Activated B cell treated with CpG ODN at 0.5 μM for 24 hours (primary cell): Measurements from ENCODE around the gene RIC3. TPM values are rescaled to one million over a fixed set of nuclear protein-coding genes. Genes with fewer than 3 reads are reported as not detected.

Experiments used
- ATAC-seq: fragments of 200-7000 bp; cut with Tn5 transposase; one replicate; pipeline ENCODE4 v1.10.0; 2021; ENCODE audit warnings: low read depth, mild to moderate bottlenecking, moderate library complexity
- CTCF ChIA-PET: fragments of 350-600 bp; sonication (Branson Sonifier 250); formaldehyde crosslinking; loops from one replicate; lab custom pipeline; 2021; ENCODE audit warnings: antibody characterized with exemption; lab: Charles Lee
- POLR2A ChIA-PET: fragments of 350-600 bp; sonication (Branson Sonifier 250); formaldehyde crosslinking; loops from one replicate; lab custom pipeline; 2021; ENCODE audit warnings: antibody characterized with exemption; lab: Charles Lee
- DNase-seq: peaks from one replicate; pipeline ENCODE4 v3.0.0; 2022
- H3K27ac Mint-ChIP-seq: one replicate; pipeline ENCODE4 v1.8.0; 2020; ENCODE audit warnings: mixed read lengths
- H3K27me3 Mint-ChIP-seq: one replicate; pipeline ENCODE4 v1.8.0; 2021; ENCODE audit warnings: mixed read lengths
- H3K36me3 Mint-ChIP-seq: one replicate; pipeline ENCODE4 v1.8.0; 2021; ENCODE audit warnings: low read depth, mixed read lengths
- H3K4me1 Mint-ChIP-seq: one replicate; pipeline ENCODE4 v1.8.0; 2021; ENCODE audit warnings: mixed read lengths
- H3K4me3 Mint-ChIP-seq: one replicate; pipeline ENCODE4 v1.8.0; 2020; ENCODE audit warnings: mild to moderate bottlenecking, mixed read lengths
- H3K9me3 Mint-ChIP-seq: one replicate; pipeline ENCODE4 v1.8.0; 2020; ENCODE audit warnings: mixed read lengths
- intact Hi-C: fragments of 100-400 bp; cut with micrococcal nuclease; formaldehyde crosslinking; loops from one replicate; pipeline ENCODE4 v1.15.1; 2024
- total RNA-seq: library from RNA; stranded (reverse); gene quantifications from 2 replicates; pipeline ENCODE4 v1.2.3, GENCODE V29; 2022
- TF ChIP-seq, protein P1 (sequence below): fragments of 200-600 bp; IDR thresholded peaks from one replicate; pipeline ENCODE4 v1.8.0; 2022; ENCODE audit warnings: antibody characterized with exemption, mild to moderate bottlenecking

The RIC3 gene
- total RNA-seq, 1 donor from 2014 or later = 52.8 TPM

- intact Hi-C loops = no loop called here
- peaks cover 21% of the 10 kb centered on the region for H3K27me3 Mint-ChIP-seq
- no peak overlapping the region for H3K27ac Mint-ChIP-seq
- DNase-seq (no peak), ATAC-seq (no peak)
- POLR2A ChIA-PET = no interaction called here
- CTCF ChIA-PET = interaction anchor here (0.7 kb wide), 1 partner anchor 13 kb away, joined by 3 read pairs; no protein-coding TSS in a partner anchor
- H3K36me3 Mint-ChIP-seq = no peaks in the 10 kb centered on the region
- no peak overlapping the region for H3K4me3 Mint-ChIP-seq
- TF ChIP-seq, protein P1, sequence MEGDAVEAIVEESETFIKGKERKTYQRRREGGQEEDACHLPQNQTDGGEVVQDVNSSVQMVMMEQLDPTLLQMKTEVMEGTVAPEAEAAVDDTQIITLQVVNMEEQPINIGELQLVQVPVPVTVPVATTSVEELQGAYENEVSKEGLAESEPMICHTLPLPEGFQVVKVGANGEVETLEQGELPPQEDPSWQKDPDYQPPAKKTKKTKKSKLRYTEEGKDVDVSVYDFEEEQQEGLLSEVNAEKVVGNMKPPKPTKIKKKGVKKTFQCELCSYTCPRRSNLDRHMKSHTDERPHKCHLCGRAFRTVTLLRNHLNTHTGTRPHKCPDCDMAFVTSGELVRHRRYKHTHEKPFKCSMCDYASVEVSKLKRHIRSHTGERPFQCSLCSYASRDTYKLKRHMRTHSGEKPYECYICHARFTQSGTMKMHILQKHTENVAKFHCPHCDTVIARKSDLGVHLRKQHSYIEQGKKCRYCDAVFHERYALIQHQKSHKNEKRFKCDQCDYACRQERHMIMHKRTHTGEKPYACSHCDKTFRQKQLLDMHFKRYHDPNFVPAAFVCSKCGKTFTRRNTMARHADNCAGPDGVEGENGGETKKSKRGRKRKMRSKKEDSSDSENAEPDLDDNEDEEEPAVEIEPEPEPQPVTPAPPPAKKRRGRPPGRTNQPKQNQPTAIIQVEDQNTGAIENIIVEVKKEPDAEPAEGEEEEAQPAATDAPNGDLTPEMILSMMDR = no peak
- peaks cover 4% of the 10 kb centered on the region for H3K4me1 Mint-ChIP-seq
- H3K9me3 Mint-ChIP-seq = no peaks in the 10 kb centered on the region
Observed at GRCh38 chr11:8068605-8069221, 100.1 kb downstream of the RIC3 start.

- CTCF ChIA-PET = no interaction called here
- no peaks in the 10 kb centered on the region for H3K36me3 Mint-ChIP-seq
- H3K4me1 Mint-ChIP-seq = peaks cover 4% of the 10 kb centered on the region
- no peak overlapping the region for H3K4me3 Mint-ChIP-seq
- TF ChIP-seq, protein P1 = no peak
- H3K27ac Mint-ChIP-seq = no peak overlapping the region
- POLR2A ChIA-PET = no interaction called here
- intact Hi-C loops = no loop called here
- DNase-seq (no peak), ATAC-seq (no peak)
- no peaks in the 10 kb centered on the region for H3K9me3 Mint-ChIP-seq
- H3K27me3 Mint-ChIP-seq = peaks cover 21% of the 10 kb centered on the region
Observed at GRCh38 chr11:8067929-8068575, 100.8 kb downstream of the RIC3 start.

DNA sequence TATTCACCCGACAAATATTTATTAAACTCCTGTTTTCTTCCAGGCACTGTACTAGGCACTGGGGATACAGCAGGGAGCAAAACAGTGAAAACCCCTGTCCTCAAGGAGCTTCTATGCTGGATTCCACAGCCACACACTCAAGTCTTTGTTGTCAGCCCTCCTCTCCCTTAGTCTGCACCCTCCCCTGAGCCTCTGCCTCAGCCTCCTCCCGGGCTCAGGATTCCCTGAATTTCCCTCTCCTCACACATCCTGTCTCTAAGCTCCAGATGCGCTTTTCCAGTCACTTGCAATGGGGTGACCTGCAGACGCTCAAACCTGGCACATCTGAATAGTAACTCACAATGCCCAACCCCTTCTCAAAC is 101.3 kb downstream of the RIC3 start:
- Mint-ChIP-seq H3K4me3 (no peak overlapping the region), H3K27ac (no peak overlapping the region), H3K36me3 (no peaks in the 10 kb centered on the region), H3K4me1 (peaks cover 4% of the 10 kb centered on the region), H3K27me3 (peaks cover 21% of the 10 kb centered on the region), H3K9me3 (no peaks in the 10 kb centered on the region)
- CTCF ChIA-PET = no interaction called here
- POLR2A ChIA-PET = no interaction called here
- no peak for DNase-seq
- TF ChIP-seq, protein P1 = no peak
- no peak for ATAC-seq
- intact Hi-C loops = no loop called here

- no peak for ATAC-seq
- CTCF ChIA-PET = interaction anchor here (1.2 kb wide), 1 partner anchor 32 kb away, joined by 4 read pairs; no protein-coding TSS in a partner anchor
Observed at GRCh38 chr11:8066911-8067455, 101.8 kb downstream of the RIC3 start.

More at GRCh38 chr11:8066911-8067455, 101.8 kb downstream of the RIC3 start:
- POLR2A ChIA-PET = no interaction called here
- DNase-seq = no peak
- Mint-ChIP-seq H3K36me3 (no peaks in the 10 kb centered on the region), H3K27ac (no peak overlapping the region), H3K4me3 (no peak overlapping the region), H3K9me3 (no peaks in the 10 kb centered on the region), H3K4me1 (peaks cover 4% of the 10 kb centered on the region), H3K27me3 (peaks cover 21% of the 10 kb centered on the region)
- intact Hi-C loops = no loop called here
- TF ChIP-seq, protein P1 = no peak
